IMR-90 (cell line): ENCODE results near the gene GPR183. TPM values are rescaled to one million over a fixed set of nuclear protein-coding genes. Genes with fewer than 3 reads are reported as not detected.

Experiments
- ATAC-seq: fragments of 200-7000 bp; cut with Tn5 transposase; 2 replicates; pipeline ENCODE4 v1.9.1; 2020; ENCODE audit warnings: low read depth, mild to moderate bottlenecking, moderate library complexity
- BruUV-seq: library from RNA; stranded (reverse); fragments of 400-500 nt; replicated peaks from 2 replicates; lab custom pipeline; 2021; lab: Mats Ljungman, UMichigan
- CTCF ChIA-PET: fragments of 300-600 bp; formaldehyde crosslinking; extraction: SDS; loops from one replicate; lab custom pipeline; 2021; ENCODE audit warnings: antibody characterized with exemption; lab: Yijun Ruan, JAX
- POLR2A ChIA-PET: fragments of 300-600 bp; sonication (Branson Sonifier 250); formaldehyde crosslinking; loops from one replicate; lab custom pipeline; 2022; ENCODE audit warnings: antibody characterized with exemption; ENCODE audit not compliant: unreplicated experiment; lab: Charles Lee
- DNase-seq: peaks from one replicate; pipeline ENCODE4 v3.0.0; 2013
- H2AFZ ChIP-seq: replicated peaks from 2 replicates; pipeline ENCODE3; 2013; ENCODE audit warnings: low read length, mild to moderate bottlenecking; ENCODE audit not compliant: poor library complexity
- H2AK5ac ChIP-seq: 2 replicates; pipeline ENCODE4 v1.6.1; 2013; ENCODE audit warnings: low read depth, low read length, inconsistent platforms
- H2AK9ac ChIP-seq: replicated peaks from 2 replicates; pipeline ENCODE3; 2013; ENCODE audit warnings: mild to moderate bottlenecking, low read depth, low read length, moderate library complexity; ENCODE audit not compliant: poor library complexity
- H2BK120ac ChIP-seq: 2 replicates; pipeline ENCODE4 v1.6.1; 2013; ENCODE audit warnings: low read depth, low read length, inconsistent platforms
- H2BK15ac ChIP-seq: 3 replicates; pipeline ENCODE4 v1.6.1; 2013; ENCODE audit warnings: low read depth, low read length, inconsistent platforms
- H2BK20ac ChIP-seq: 2 replicates; pipeline ENCODE4 v1.6.1; 2013; ENCODE audit warnings: low read depth, mild to moderate bottlenecking, inconsistent platforms, low read length, moderate library complexity
- H2BK5ac ChIP-seq: 2 replicates; pipeline ENCODE4 v1.6.1; 2013; ENCODE audit warnings: mild to moderate bottlenecking, low read depth, low read length, inconsistent platforms; ENCODE audit not compliant: poor library complexity, severe bottlenecking
- H3K14ac ChIP-seq: replicated peaks from 2 replicates; pipeline ENCODE4 v1.6.1; 2013; ENCODE audit warnings: low read depth, low read length, inconsistent platforms
- H3K18ac ChIP-seq: 2 replicates; pipeline ENCODE4 v1.6.1; 2013; ENCODE audit warnings: low read depth, low read length, control low read depth
- H3K23ac ChIP-seq: 2 replicates; pipeline ENCODE4 v1.6.1; 2013; ENCODE audit warnings: low read depth, low read length, inconsistent platforms
- H3K27ac ChIP-seq: 2 replicates; pipeline ENCODE4 v1.5.1; 2013; ENCODE audit warnings: mild to moderate bottlenecking, control low read depth, low read length; ENCODE audit not compliant: insufficient read depth
- H3K27me3 ChIP-seq: 2 replicates; pipeline ENCODE4 v1.6.1; 2013; ENCODE audit warnings: low read length; ENCODE audit not compliant: control insufficient read depth, insufficient read depth
- H3K36me3 ChIP-seq: 2 replicates; pipeline ENCODE4 v1.6.1; 2013; ENCODE audit warnings: low read length, mixed read lengths; ENCODE audit not compliant: control insufficient read depth, insufficient read depth
- H3K4ac ChIP-seq: 2 replicates; pipeline ENCODE4 v1.6.1; 2013; ENCODE audit warnings: low read depth, low read length, inconsistent platforms
- H3K4me1 ChIP-seq: 2 replicates; pipeline ENCODE4 v1.6.1; 2013; ENCODE audit warnings: low read length, mixed read lengths; ENCODE audit not compliant: control insufficient read depth, insufficient read depth
- H3K4me2 ChIP-seq: 2 replicates; pipeline ENCODE4 v1.6.1; 2013; ENCODE audit warnings: low read depth, mild to moderate bottlenecking, control low read depth, low read length, moderate library complexity
- H3K4me3 ChIP-seq: 2 replicates; pipeline ENCODE4 v1.5.1; 2013; ENCODE audit warnings: low read depth, mild to moderate bottlenecking, control low read depth, low read length, moderate library complexity; ENCODE audit not compliant: insufficient read depth
- H3K56ac ChIP-seq: 2 replicates; pipeline ENCODE4 v1.6.1; 2013; ENCODE audit warnings: low read length, inconsistent platforms; ENCODE audit not compliant: insufficient read depth; ENCODE audit errors: extremely low read depth
- H3K79me1 ChIP-seq, 2 experiments: 2 replicates each; pipeline ENCODE4 v1.6.1; 2013; ENCODE audit warnings: low read length in 2 of 2, inconsistent platforms in 1 of 2, low read depth in 1 of 2
- H3K9ac ChIP-seq: 2 replicates; pipeline ENCODE4 v1.6.1; 2013; ENCODE audit warnings: low read depth, low read length, control low read depth
- H3K9me1 ChIP-seq: 2 replicates; pipeline ENCODE4 v1.6.1; 2013; ENCODE audit warnings: low read length, inconsistent platforms; ENCODE audit not compliant: insufficient read depth
- H3K9me3 ChIP-seq: 2 replicates; pipeline ENCODE4 v1.6.1; 2013; ENCODE audit warnings: low read length; ENCODE audit not compliant: control insufficient read depth, insufficient read depth
- H4K20me1 ChIP-seq: 2 replicates; pipeline ENCODE4 v1.6.1; 2013; ENCODE audit warnings: low read length, inconsistent platforms; ENCODE audit not compliant: insufficient read depth
- H4K5ac ChIP-seq: 2 replicates; pipeline ENCODE4 v1.6.1; 2013; ENCODE audit warnings: mild to moderate bottlenecking, low read depth, low read length, control low read depth
- H4K8ac ChIP-seq, 2 experiments: 2 replicates each; pipeline ENCODE4 v1.6.1; 2013; ENCODE audit warnings: low read depth in 2 of 2, low read length in 2 of 2, control low read depth in 1 of 2, inconsistent platforms in 1 of 2
- H4K91ac ChIP-seq: 2 replicates; pipeline ENCODE4 v1.6.1; 2013; ENCODE audit warnings: low read depth, low read length, inconsistent platforms; ENCODE audit not compliant: insufficient read depth
- CEBPB ChIP-seq: IDR thresholded peaks from 2 replicates; pipeline ENCODE4 v1.6.1; 2012; ENCODE audit warnings: low read depth, low read length, improper control_type of control experiment
- ELK1 ChIP-seq: fragments of 150-350 bp; IDR thresholded peaks from 2 replicates; pipeline ENCODE4 v1.6.1; 2016; ENCODE audit warnings: low read depth, mild to moderate bottlenecking, low read length, moderate library complexity, borderline replicate concordance
- FOS ChIP-seq: fragments of 150-350 bp; IDR thresholded peaks from 2 replicates; pipeline ENCODE4 v1.6.1; 2016; ENCODE audit warnings: low read depth, low read length
- MAZ ChIP-seq: IDR thresholded peaks from 2 replicates; pipeline ENCODE4 v1.6.1; 2012; ENCODE audit warnings: low read depth, mild to moderate bottlenecking, low read length, improper control_type of control experiment, moderate library complexity, borderline replicate concordance
- USF2 ChIP-seq: fragments of 150-350 bp; IDR thresholded peaks from 2 replicates; pipeline ENCODE4 v1.6.1; 2017; ENCODE audit warnings: mild to moderate bottlenecking, antibody characterized with exemption, low read length, low read depth
- WGBS, 2 experiments: methylation state at CpG; one replicate each; pipeline versions ENCODE4 v1.1.5 to v1.1.7; 2013; ENCODE audit warnings: missing lambda C conversion rate in 2 of 2; ENCODE audit not compliant: insufficient read length in 1 of 2; ENCODE audit errors: extremely low coverage in 2 of 2; 5-methylcytosine and 5-hydroxymethylcytosine counted together
- dilution Hi-C: fragments of 300-500 bp; cut with HindIII; formaldehyde crosslinking; loops from one replicate; pipeline ENCODE4 v1.14.3; 2018; ENCODE audit warnings: low sequenced_read_pairs; ENCODE audit not compliant: unreplicated experiment
- in situ Hi-C: fragments of 300-500 bp; cut with MboI; formaldehyde crosslinking; loops from 3 replicates; pipeline ENCODE4 v1.14.3; 2019; ENCODE audit warnings: low sequenced_read_pairs, inconsistent platforms, mixed read lengths
- intact Hi-C: fragments of 100-400 bp; cut with micrococcal nuclease; formaldehyde crosslinking; loops from 2 replicates; pipeline ENCODE4 v1.10.0; 2022
- polyA plus RNA-seq, 3 experiments: library from polyadenylated mRNA; depleted of rRNA; stranded (reverse); fragments of >200 nt; gene quantifications; 2 replicates each; pipeline ENCODE4 v1.2.3, GENCODE V29; 2012; ENCODE audit warnings: low replicate concordance in 1 of 3
- total RNA-seq: library from RNA; depleted of rRNA; stranded (reverse); fragments of >200 nt; gene quantifications from 2 replicates; pipeline ENCODE4 v1.2.3, GENCODE V29; 2012

The GPR183 gene
- total and polyA plus RNA-seq, 2 of the 4 experiments (the other 2 are of a cell fraction): 0.18 to 0.31 TPM

GRCh38 chr13:99311748-99312492 is 4.7 kb upstream of the GPR183 start:
- Histone ChIP-seq H3K56ac (no peak overlapping the region), H3K4me3 (no peak overlapping the region), H3K36me3 (peaks cover 8% of the 10 kb centered on the region), H2BK20ac (no peak overlapping the region), H3K23ac (0 out of 2 replicates have a peak overlapping the region, but pooled peaks have one; percentile 16), H3K14ac (peak overlapping the region; percentile 12; the same call in 1 of the 2 replicates), H4K5ac (no peak overlapping the region), H4K20me1 (peaks cover 29% of the 10 kb centered on the region), H2BK120ac (0 out of 2 replicates have a peak overlapping the region, but pooled peaks have one; percentile 7), H2BK15ac (peak overlapping the region; percentile 65; the same call in 1 of the 3 replicates), H2BK5ac (peak overlapping the region; percentile 27), H3K18ac (no peak overlapping the region), H4K91ac (peak overlapping the region; percentile 9; the same call in 1 of the 2 replicates), H2AK5ac (peak overlapping the region; percentile 71), H3K79me1 (peaks cover 16 to 20% of the 10 kb centered on the region in 2 experiments), H3K9me3 (no peaks in the 10 kb centered on the region), H3K27me3 (no peaks in the 10 kb centered on the region), H3K4me1 (peaks cover 22% of the 10 kb centered on the region), H4K8ac (no peak overlapping the region; a peak in 1 of 4 replicates), H2AK9ac (no peak overlapping the region), H3K27ac (no peak overlapping the region), H2AFZ (no peak overlapping the region), H3K4ac (peak overlapping the region; percentile 46), H3K9me1 (peaks cover 25% of the 10 kb centered on the region), H3K9ac (no peak overlapping the region), H3K4me2 (no peak overlapping the region)
- no peak for ATAC-seq
- CTCF ChIA-PET: no interaction called here
- POLR2A ChIA-PET: no interaction called here
- TF ChIP-seq ELK1 (no peak), MAZ (no peak), FOS (no peak), CEBPB (peak; percentile 94), USF2 (no peak)
- BruUV-seq: no TSS peak
- 83% methylated on average over 3 of the region's 10 CpGs; no CpG with 5 or more reads in 1 of the 2 experiments for WGBS, 2 experiments
- intact Hi-C loops: no loop called here
- in situ Hi-C loops: no loop called here
- no peak for DNase-seq
- dilution Hi-C loops: no loop called here
